Epithelial cell of esophagus (primary cell): ENCODE data around the gene ARMC2.

Experiments
- DNase-seq: peaks from one replicate; pipeline ENCODE4 v3.0.0; 2010; ENCODE audit warnings: low read depth
- H3K4me3 ChIP-seq: 2 replicates; pipeline ENCODE4 v1.5.1; 2011; ENCODE audit warnings: mild to moderate bottlenecking, low read length, control low read depth
- TF ChIP-seq, protein P1 (sequence below): IDR thresholded peaks from 2 replicates; pipeline ENCODE4 v1.5.1; 2011; ENCODE audit warnings: low read depth, mild to moderate bottlenecking, low read length, control low read depth, inconsistent platforms; ENCODE audit not compliant: insufficient read depth; ENCODE audit errors: missing control alignments

ARMC2 gene

DNA sequence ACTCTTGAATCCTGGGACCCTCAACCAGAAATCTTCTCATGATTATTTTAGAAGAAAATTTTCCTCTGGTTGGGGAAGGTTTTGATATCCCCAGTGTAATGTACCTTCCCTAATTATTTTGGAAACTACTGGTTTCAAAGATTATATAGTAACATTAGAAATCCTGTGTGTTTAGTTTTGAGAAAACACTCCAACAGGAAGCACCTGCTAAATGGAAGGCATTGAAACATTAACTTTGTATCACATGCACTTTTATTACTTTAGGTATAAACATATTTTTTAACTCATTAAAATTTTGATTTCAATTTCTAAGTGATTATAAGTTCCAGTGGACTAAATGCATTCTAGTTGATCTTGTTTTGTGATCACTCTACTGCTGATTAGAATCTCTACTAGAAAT is 137.1 kb downstream of the ARMC2 start:
- no peak for DNase-seq
- TF ChIP-seq, protein P1, sequence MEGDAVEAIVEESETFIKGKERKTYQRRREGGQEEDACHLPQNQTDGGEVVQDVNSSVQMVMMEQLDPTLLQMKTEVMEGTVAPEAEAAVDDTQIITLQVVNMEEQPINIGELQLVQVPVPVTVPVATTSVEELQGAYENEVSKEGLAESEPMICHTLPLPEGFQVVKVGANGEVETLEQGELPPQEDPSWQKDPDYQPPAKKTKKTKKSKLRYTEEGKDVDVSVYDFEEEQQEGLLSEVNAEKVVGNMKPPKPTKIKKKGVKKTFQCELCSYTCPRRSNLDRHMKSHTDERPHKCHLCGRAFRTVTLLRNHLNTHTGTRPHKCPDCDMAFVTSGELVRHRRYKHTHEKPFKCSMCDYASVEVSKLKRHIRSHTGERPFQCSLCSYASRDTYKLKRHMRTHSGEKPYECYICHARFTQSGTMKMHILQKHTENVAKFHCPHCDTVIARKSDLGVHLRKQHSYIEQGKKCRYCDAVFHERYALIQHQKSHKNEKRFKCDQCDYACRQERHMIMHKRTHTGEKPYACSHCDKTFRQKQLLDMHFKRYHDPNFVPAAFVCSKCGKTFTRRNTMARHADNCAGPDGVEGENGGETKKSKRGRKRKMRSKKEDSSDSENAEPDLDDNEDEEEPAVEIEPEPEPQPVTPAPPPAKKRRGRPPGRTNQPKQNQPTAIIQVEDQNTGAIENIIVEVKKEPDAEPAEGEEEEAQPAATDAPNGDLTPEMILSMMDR = no peak
- no peak overlapping the region for H3K4me3 ChIP-seq

- TF ChIP-seq, protein P1 = no peak
- DNase-seq = no peak
- no peak overlapping the region for H3K4me3 ChIP-seq
These were observed 138.9 kb downstream of the ARMC2 start for GRCh38 chr6:108987156-108987555.

DNA sequence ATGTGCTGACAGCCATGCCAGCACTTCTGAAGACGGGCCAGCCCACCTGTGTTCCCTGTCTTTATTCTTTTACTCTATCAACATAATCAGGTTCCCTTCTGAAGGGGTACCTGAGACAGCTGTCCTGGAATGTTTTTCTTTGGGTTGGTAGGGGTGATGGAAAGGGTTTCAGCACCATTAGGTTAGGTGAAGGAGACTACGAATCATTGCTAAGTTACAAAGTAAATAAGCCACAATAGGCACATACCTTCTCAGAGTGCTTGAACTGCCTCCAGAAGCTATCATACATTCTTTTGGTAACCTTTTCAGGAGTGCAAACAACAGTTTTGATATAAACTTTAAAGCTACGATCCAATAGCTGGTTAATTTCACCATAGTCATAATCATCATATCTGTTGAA is 140.1 kb downstream of the ARMC2 start:
- no peak overlapping the region for H3K4me3 ChIP-seq
- no peak for DNase-seq
- TF ChIP-seq, protein P1 = no peak

DNA sequence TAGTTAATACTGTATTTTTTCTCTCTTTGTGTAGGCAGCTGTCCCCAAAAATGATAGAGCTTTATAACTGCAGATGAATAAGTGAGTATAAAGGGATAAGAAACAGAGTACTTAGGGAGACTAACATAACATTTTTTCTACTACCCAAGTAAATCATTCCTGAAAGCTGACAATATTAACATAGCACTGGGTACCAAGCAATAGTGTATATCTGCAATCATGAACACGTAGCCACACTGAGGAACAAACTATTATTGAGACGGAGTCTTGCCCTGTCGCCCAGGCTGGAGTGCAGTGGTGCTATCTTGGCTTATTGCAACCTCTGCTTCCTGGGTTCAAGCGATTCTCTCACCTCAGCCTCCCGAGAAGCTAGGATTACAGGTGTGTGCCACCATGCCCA is 140.5 kb downstream of the ARMC2 start:
- TF ChIP-seq, protein P1 = no peak
- DNase-seq = no peak

DNA sequence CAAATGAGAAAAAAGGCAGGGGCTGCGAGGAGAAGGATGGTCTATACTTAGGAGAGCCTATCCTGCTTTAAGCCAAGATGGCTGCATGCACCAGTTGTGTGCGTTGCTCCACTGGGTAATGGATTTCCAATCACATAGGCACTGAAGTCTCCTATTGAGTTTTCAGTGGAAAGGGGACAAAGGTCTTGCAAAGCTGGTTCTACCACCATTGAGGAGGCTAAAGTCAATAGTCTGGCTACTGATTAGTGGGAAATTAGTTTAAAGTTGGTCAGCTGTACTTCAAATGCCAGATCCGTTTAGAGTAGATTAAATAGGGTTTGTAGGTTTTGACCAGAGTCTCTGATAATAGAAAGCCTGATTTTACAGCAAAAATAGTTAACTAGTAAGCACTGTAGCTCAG is 141.5 kb downstream of the ARMC2 start:
- TF ChIP-seq, protein P1 = no peak
- no peak overlapping the region for H3K4me3 ChIP-seq
- no peak for DNase-seq

More for the DNA sequence above, 140.5 kb downstream of the ARMC2 start:
- no peak overlapping the region for H3K4me3 ChIP-seq

- no peak overlapping the region for H3K4me3 ChIP-seq
- TF ChIP-seq, protein P1 = no peak
- DNase-seq = no peak
These were observed 145.7 kb downstream of the ARMC2 start for GRCh38 chr6:108993876-108994275.

GRCh38 chr6:108995296-108995695 is 147.1 kb downstream of the ARMC2 start:
- TF ChIP-seq, protein P1 = no peak

More at GRCh38 chr6:108995296-108995695, 147.1 kb downstream of the ARMC2 start:
- H3K4me3 ChIP-seq = no peak overlapping the region
- no peak for DNase-seq
